Right lobe of liver (tissue), 6 donors: Measurements from ENCODE around the gene GRXCR1. TPM values are rescaled to one million over a fixed set of nuclear protein-coding genes. Genes with fewer than 3 reads are reported as not detected.
A peak's percentile ranks its signal among the peaks of the same experiment; 100 is the strongest.

Source experiments
- ATAC-seq, 4 donors: fragments of 200-7000 bp; cut with Tn5 transposase; one replicate each; pipeline ENCODE4 v1.9.1; 2020; ENCODE audit warnings: mild to moderate bottlenecking in 4 of 4, moderate library complexity in 4 of 4
- DNase-seq, 3 donors: peaks; one replicate each; pipeline ENCODE4 v3.0.0-alpha.2; 2020
- H3K27ac ChIP-seq, 3 donors: fragments of 200-600 bp; one replicate each; pipeline ENCODE4 v1.8.0; 2022
- H3K27me3 ChIP-seq, 2 donors: fragments of 200-600 bp; one replicate each; pipeline ENCODE4 v1.8.0; 2022
- H3K36me3 ChIP-seq, 4 donors: fragments of 200-600 bp; sonication (generic) in 1 of 4; one replicate each; pipeline versions ENCODE4 v1.5.1 to v1.8.0; 2017 to 2022; ENCODE audit warnings: control low read depth in 1 of 4
- H3K4me1 ChIP-seq, 4 donors: fragments of 200-600 bp; sonication (generic) in 1 of 4; one replicate each; pipeline versions ENCODE4 v1.5.1 to v1.8.0; 2017 to 2022; ENCODE audit warnings: control low read depth in 1 of 4
- H3K4me3 ChIP-seq, 3 donors: fragments of 200-600 bp; one replicate each; pipeline ENCODE4 v1.8.0; 2022
- H3K9me3 ChIP-seq, 4 donors: fragments of 200-600 bp; sonication (generic) in 1 of 4; one replicate each; pipeline versions ENCODE4 v1.5.1 to v1.8.0; 2017 to 2022; ENCODE audit warnings: control low read depth in 1 of 4
- POLR2A ChIP-seq: fragments of 450-650 bp; IDR thresholded peaks from one replicate; pipeline ENCODE4 v1.6.1; 2017; ENCODE audit warnings: antibody characterized with exemption, mild to moderate bottlenecking
- WGBS: methylation state at CpG from one replicate; pipeline ENCODE4 v1.1.6; 2018; ENCODE audit warnings: low coverage, low lambda C conversion rate; ENCODE audit not compliant: insufficient coverage; ENCODE audit errors: missing lambda C conversion rate; 5-methylcytosine and 5-hydroxymethylcytosine counted together
- intact Hi-C, 2 donors: fragments of 100-400 bp; cut with DNase I; formaldehyde crosslinking; loops; one replicate each; pipeline versions ENCODE4 v1.11.2 to v1.14.1; 2022
- total RNA-seq, 6 experiments: library from RNA; depleted of rRNA in 2 of 6; stranded (reverse); fragments of >200 nt in 2 of 6; fragmentation: NEBNext Ultra II Directional in 3 of 6; extraction: Animal tissue kit (Norgen Biotek cat#: 25700) in 3 of 6; gene quantifications; one replicate each; pipeline versions ENCODE4 v1.1.0 to v1.2.4, GENCODE V29; 2016 to 2023
- TF ChIP-seq, protein P1 (sequence below), 4 donors: fragments of 200-600 bp in 3 of 4; fragments of 450-650 bp in 1 of 4; IDR thresholded peaks; one replicate each; pipeline versions ENCODE4 v1.5.1 to v1.8.0; 2016 to 2022; ENCODE audit warnings: antibody characterized with exemption in 4 of 4, mild to moderate bottlenecking in 2 of 4
- donor health status: DM: no; HTN: yes; CAD: no.
- donor health status: DM: no; HTN: no; CAD: no.
- donor health status: DM: no; HTN: no; CAD: no.
- donor health status: DM: no; HTN: yes; CAD: no.
- donor health status: DM: no; HTN: yes; CAD: no.

The GRXCR1 gene
- total RNA-seq, 6 experiments from 2014 or later, result not detected

DNA sequence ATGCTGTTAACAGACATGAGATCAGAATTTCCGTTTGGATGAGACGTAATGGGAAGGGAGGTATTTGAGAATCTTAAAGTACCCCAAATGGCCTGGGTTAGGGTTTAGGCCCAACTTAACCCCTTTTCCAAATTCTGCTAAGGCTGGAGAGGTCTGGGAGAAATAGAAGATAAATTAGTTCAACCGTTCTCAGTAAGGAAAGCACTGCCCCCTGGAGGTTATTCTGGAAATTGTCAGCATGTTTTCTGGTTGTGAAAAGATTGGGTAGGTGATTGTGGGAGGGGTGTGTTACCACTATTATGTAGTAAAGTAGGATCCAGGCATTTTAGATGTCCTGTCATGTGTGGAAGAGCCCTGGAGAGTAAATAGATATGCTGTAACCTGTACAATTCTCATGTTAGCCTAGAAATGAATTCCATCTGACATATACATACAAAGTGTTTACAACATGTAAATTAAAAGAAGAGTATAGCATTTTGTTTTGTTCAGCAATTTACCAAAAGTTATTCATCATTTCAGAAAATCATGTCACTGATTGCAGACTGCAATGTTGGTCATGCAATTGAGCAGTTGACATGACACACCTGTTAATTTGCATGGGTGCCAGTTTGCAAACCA, 26.8 kb upstream of the GRXCR1 start:
- DNase-seq (peak in 1 of 3 donors; percentile 54), ATAC-seq (peak; percentile 78 to 84 (median 82))
- 2% methylated on average over 3 of the region's 3 CpGs for WGBS
- H3K4me3 ChIP-seq, result no peak overlapping the region
- no peaks in the 10 kb centered on the region for H3K4me1 ChIP-seq
- H3K27me3 ChIP-seq, result peaks cover 0 to 14% of the 10 kb centered on the region in 2 donors
- no peaks in the 10 kb centered on the region for H3K36me3 ChIP-seq
- intact Hi-C loops, result loop anchor here (5.0 to 10.0 kb wide), 2 partner anchors 298 to 301 kb away; no protein-coding TSS in a partner anchor
- H3K9me3 ChIP-seq, result no peaks in the 10 kb centered on the region
- no peak for TF ChIP-seq POLR2A
- TF ChIP-seq, protein P1, sequence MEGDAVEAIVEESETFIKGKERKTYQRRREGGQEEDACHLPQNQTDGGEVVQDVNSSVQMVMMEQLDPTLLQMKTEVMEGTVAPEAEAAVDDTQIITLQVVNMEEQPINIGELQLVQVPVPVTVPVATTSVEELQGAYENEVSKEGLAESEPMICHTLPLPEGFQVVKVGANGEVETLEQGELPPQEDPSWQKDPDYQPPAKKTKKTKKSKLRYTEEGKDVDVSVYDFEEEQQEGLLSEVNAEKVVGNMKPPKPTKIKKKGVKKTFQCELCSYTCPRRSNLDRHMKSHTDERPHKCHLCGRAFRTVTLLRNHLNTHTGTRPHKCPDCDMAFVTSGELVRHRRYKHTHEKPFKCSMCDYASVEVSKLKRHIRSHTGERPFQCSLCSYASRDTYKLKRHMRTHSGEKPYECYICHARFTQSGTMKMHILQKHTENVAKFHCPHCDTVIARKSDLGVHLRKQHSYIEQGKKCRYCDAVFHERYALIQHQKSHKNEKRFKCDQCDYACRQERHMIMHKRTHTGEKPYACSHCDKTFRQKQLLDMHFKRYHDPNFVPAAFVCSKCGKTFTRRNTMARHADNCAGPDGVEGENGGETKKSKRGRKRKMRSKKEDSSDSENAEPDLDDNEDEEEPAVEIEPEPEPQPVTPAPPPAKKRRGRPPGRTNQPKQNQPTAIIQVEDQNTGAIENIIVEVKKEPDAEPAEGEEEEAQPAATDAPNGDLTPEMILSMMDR (IDR thresholded peaks at IDR 0.05), result peak; percentile 73 to 85 (median 78)
- no peak overlapping the region for H3K27ac ChIP-seq

DNA sequence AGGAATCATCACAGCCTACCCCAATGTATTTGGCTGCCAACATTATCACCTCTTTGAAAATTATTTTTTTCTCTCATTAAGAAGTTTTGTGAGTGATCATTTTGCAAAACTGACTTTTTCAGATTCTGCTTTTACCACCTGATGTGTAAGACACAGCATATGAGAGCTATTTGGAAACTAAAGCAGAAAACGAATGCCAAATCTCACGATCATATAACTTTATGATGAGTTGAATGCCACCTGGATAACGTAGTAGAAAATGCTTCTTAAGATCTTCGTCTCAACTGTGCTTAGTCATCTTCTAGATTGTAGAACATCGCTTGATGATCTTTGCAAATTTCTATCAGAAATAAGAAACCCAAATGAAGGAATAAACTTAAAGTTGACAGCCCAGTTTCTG, 21.3 kb upstream of the GRXCR1 start:
- Histone ChIP-seq H3K4me3 (no peak overlapping the region), H3K27me3 (peaks cover 0 to 4% of the 10 kb centered on the region in 2 donors), H3K36me3 (no peaks in the 10 kb centered on the region), H3K4me1 (no peaks in the 10 kb centered on the region), H3K9me3 (no peaks in the 10 kb centered on the region), H3K27ac (no peak overlapping the region)
- no peak for DNase-seq
- TF ChIP-seq POLR2A, result no peak
- TF ChIP-seq, protein P1 (IDR thresholded peaks at IDR 0.05), result no peak
- ATAC-seq, result no peak
- WGBS, result 48% methylated on average over 5 of the region's 5 CpGs
- intact Hi-C loops, result no loop called here

DNA sequence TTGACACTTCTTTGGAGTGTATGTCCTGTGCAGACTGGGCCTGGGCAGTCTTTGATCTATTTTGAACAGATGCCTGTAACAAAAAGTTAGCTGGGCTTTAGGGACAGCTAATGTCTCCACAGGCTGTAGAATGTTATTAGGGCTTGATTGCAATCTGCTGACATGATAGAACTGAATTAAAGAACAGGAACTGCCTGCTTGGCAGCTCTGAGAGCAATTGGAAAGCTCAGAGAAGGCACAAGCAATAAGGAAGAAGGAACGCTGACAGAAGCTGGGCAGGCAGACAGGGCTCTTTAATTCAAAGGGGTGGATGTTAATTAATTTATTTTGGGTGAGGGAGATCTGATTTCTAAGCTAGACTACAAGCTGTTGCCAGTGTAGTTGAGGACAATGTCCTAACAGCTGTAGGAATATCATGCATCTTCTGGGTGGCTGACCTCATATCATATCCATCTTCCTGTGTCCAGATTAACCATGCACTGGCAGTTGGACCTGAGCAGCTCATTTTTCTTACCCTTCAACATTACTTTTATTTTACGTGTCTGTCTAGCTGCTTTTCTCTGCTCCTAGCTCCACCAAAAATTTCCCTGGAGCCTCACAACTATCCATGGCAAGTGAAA, 20.7 kb upstream of the GRXCR1 start:
- Histone ChIP-seq H3K4me3 (no peak overlapping the region), H3K9me3 (no peaks in the 10 kb centered on the region), H3K4me1 (no peaks in the 10 kb centered on the region), H3K27ac (no peak overlapping the region), H3K36me3 (no peaks in the 10 kb centered on the region), H3K27me3 (peaks cover 0 to 4% of the 10 kb centered on the region in 2 donors)
- intact Hi-C loops, result no loop called here
- ATAC-seq (peak in 1 of 4 donors; percentile 21), DNase-seq (no peak)
- 26% methylated on average over 2 of the region's 2 CpGs for WGBS
- TF ChIP-seq, protein P1 (IDR thresholded peaks at IDR 0.05), result no peak
- no peak for TF ChIP-seq POLR2A

DNA sequence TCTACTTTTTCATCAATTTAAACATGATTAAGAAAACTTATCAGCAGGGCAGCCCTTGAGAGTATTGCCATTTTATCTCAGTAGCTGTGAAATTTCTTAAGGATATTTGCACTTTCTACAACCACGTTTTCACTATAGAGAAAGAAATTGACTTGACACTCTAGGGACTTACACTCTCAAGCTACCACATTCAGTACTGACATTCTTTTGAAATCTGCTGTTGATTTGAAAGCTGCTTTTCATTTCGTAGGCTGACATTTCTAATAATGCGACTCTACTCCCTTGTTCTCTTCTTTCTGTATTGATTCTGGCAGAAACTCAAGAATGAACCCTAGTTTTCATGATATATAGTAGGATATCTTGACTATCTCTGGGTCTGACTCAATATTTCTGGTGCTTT, 13.7 kb upstream of the GRXCR1 start:
- Histone ChIP-seq H3K27ac (no peak overlapping the region), H3K27me3 (no peaks in the 10 kb centered on the region), H3K9me3 (no peaks in the 10 kb centered on the region), H3K4me1 (no peaks in the 10 kb centered on the region), H3K36me3 (no peaks in the 10 kb centered on the region), H3K4me3 (no peak overlapping the region)
- ATAC-seq (no peak), DNase-seq (no peak)
- 52% methylated on average over 3 of the region's 3 CpGs for WGBS
- intact Hi-C loops, result no loop called here
- TF ChIP-seq POLR2A, result no peak
- TF ChIP-seq, protein P1 (IDR thresholded peaks at IDR 0.05), result no peak
